Spleen (tissue), 7 donors: ENCODE results near the gene CRYBG1.

ENCODE experiments used
- CTCF ChIP-seq, 11 experiments: fragments of 200-600 bp in 7 of 11; fragments of 450-650 bp in 4 of 11; sonication (generic) in 4 of 11; IDR thresholded peaks in 8 of 11; conservative IDR thresholded peaks in 3 of 11; 1 replicate in 7 of 11; 2 replicates in 4 of 11; pipeline versions ENCODE4 v1.4.0 to v1.8.0; 2016 to 2021; ENCODE audit warnings: antibody characterized with exemption in 11 of 11, inconsistent platforms in 4 of 11, mild to moderate bottlenecking in 1 of 11
- POLR2AphosphoS5 ChIP-seq, 3 donors: sonication (generic); formaldehyde crosslinking; IDR thresholded peaks; one replicate each; pipeline ENCODE4 v1.5.1; 2017; ENCODE audit warnings: antibody characterized with exemption in 3 of 3
- donor health status: DM: no; HTN: no; CAD: no; lungs with moderate emphysema.
- donor health status: DM: no; HTN: no; CAD: no.
- donor health status: DM: no; HTN: no; CAD: no.

- TF ChIP-seq CTCF (IDR thresholded peaks at IDR 0.05 in 8 of 11, conservative IDR thresholded peaks at IDR 0.05 in 3 of 11) (no peak), POLR2AphosphoS5 (IDR thresholded peaks at IDR 0.05) (no peak)
These were observed 167.5 kb downstream of the CRYBG1 start for GRCh38 chr6:106527979-106528378.
